GM12878 (cell line): ENCODE results near the gene UBA7. TPM values are rescaled to one million over a fixed set of nuclear protein-coding genes. Genes with fewer than 3 reads are reported as not detected.
"Not testable (repeated sequence)": the region's sequence is repeated elsewhere in the genome, so short reads cannot be mapped to it uniquely, and the experiment has no call there.

Experiments
- ATAC-seq: fragments of 200-7000 bp; cut with Tn5 transposase; 3 replicates; pipeline ENCODE4 v1.9.1; 2020; ENCODE audit warnings: mild to moderate bottlenecking, moderate library complexity
- BruUV-seq: library from RNA; stranded (reverse); fragments of 400-500 nt; replicated peaks from 2 replicates; lab custom pipeline; 2021; lab: Mats Ljungman, UMichigan
- CTCF ChIA-PET: fragments of 300-600 bp; sonication (Branson Sonifier 250); formaldehyde crosslinking; extraction: SDS; loops from one replicate; lab custom pipeline; 2021; ENCODE audit warnings: inconsistent platforms; lab: Yijun Ruan, JAX
- POLR2A ChIA-PET: fragments of 350-600 bp; formaldehyde crosslinking; extraction: SDS; loops from one replicate; lab custom pipeline; 2021; ENCODE audit warnings: inconsistent platforms; lab: Charles Lee
- RAD21 ChIA-PET: fragments of 300-600 bp; sonication (Branson Sonifier 250); formaldehyde crosslinking; loops from one replicate; lab custom pipeline; 2023; ENCODE audit warnings: antibody characterized with exemption; ENCODE audit not compliant: unreplicated experiment; lab: Charles Lee
- SMC1A ChIA-PET: fragments of 300-600 bp; sonication (Branson Sonifier 250); formaldehyde crosslinking; loops from one replicate; lab custom pipeline; 2023; ENCODE audit not compliant: unreplicated experiment, uncharacterized antibody; lab: Charles Lee
- DNase-seq: peaks from one replicate; pipeline ENCODE4 v3.0.0-alpha.2; 2011; ENCODE audit warnings: low read depth, low spot score
- FAIRE-seq: peaks from 3 replicates; lab custom pipeline; 2011; peaks lifted over from hg19 to GRCh38; lab: Jason Lieb, UNC
- H2AFZ ChIP-seq: 2 replicates; pipeline ENCODE4 v1.6.0; 2011; ENCODE audit warnings: low read depth, low read length, control low read depth; ENCODE audit not compliant: control insufficient read depth
- H3K27ac ChIP-seq: 2 replicates; pipeline ENCODE4 v1.5.1; 2011; ENCODE audit warnings: control low read depth; ENCODE audit not compliant: control insufficient read depth, insufficient read depth
- H3K27me3 ChIP-seq, 2 experiments: replicated peaks in 1 of 2; 2 replicates each; pipeline versions ENCODE4 v1.6.0 to v1.6.1; 2011; ENCODE audit warnings: low read length in 1 of 2; ENCODE audit not compliant: control insufficient read depth in 2 of 2, insufficient read depth in 2 of 2
- H3K36me3 ChIP-seq, 2 experiments: 2 replicates each; pipeline ENCODE4 v1.5.1; 2011; ENCODE audit warnings: low read length in 1 of 2; ENCODE audit not compliant: control insufficient read depth in 2 of 2, insufficient read depth in 2 of 2
- H3K4me1 ChIP-seq: 2 replicates; pipeline ENCODE4 v1.6.1; 2011; ENCODE audit warnings: mild to moderate bottlenecking, low read length, moderate library complexity, mixed read lengths; ENCODE audit not compliant: control insufficient read depth, insufficient read depth
- H3K4me2 ChIP-seq: 2 replicates; pipeline ENCODE4 v1.6.0; 2011; ENCODE audit warnings: control low read depth; ENCODE audit not compliant: control insufficient read depth, insufficient read depth
- H3K4me3 ChIP-seq: fragments of 200-600 bp; sonication (generic); 2 replicates; pipeline ENCODE4 v1.5.1; 2016
- H3K79me2 ChIP-seq: 2 replicates; pipeline ENCODE4 v1.6.0; 2011; ENCODE audit warnings: low read length; ENCODE audit not compliant: control insufficient read depth, insufficient read depth
- H3K9ac ChIP-seq: 2 replicates; pipeline ENCODE4 v1.8.0; 2011; ENCODE audit warnings: low read length, control low read depth, mixed read lengths; ENCODE audit not compliant: control insufficient read depth, insufficient read depth
- H3K9me3 ChIP-seq: replicated peaks from 3 replicates; pipeline ENCODE4 v1.5.1; 2011; ENCODE audit warnings: mild to moderate bottlenecking, low read length; ENCODE audit not compliant: control insufficient read depth, insufficient read depth
- H4K20me1 ChIP-seq: 2 replicates; pipeline ENCODE4 v1.6.0; 2011; ENCODE audit not compliant: control insufficient read depth, insufficient read depth
- GATAD2B ChIP-seq: fragments of 450-650 bp; conservative IDR thresholded peaks from 2 replicates; pipeline ENCODE4 v1.6.1; 2017; ENCODE audit warnings: low read depth, mild to moderate bottlenecking, moderate library complexity
- LARP7 ChIP-seq: fragments of 450-650 bp; IDR thresholded peaks from 2 replicates; pipeline ENCODE4 v1.6.1; 2017; ENCODE audit warnings: mild to moderate bottlenecking
- SIN3A ChIP-seq: IDR thresholded peaks from 2 replicates; pipeline ENCODE4 v1.6.1; 2012; ENCODE audit warnings: low read depth, low read length, improper control_type of control experiment
- WGBS: methylation state at CpG from one replicate; pipeline ENCODE4 v1.1.6; 2016; ENCODE audit warnings: low lambda C conversion rate; ENCODE audit not compliant: insufficient replicate concordance, insufficient coverage; ENCODE audit errors: missing lambda C conversion rate; 5-methylcytosine and 5-hydroxymethylcytosine counted together
- in situ Hi-C: fragments of 300-500 bp; cut with MboI; formaldehyde crosslinking; loops from 9 replicates; pipeline ENCODE4 v1.14.3; 2018; ENCODE audit warnings: mixed read lengths
- intact Hi-C: fragments of 100-400 bp; cut with micrococcal nuclease; formaldehyde crosslinking; loops from one replicate; pipeline ENCODE4 v1.14.2; 2022; ENCODE audit not compliant: unreplicated experiment
- polyA plus RNA-seq, 11 experiments: library from polyadenylated mRNA; depleted of rRNA in 4 of 11; unstranded in 6 of 11; stranded (reverse) in 5 of 11; fragments of >200 nt; fragmentation: Nextera tagmentation in 4 of 11; fragmentation: Illumina TruSeq in 1 of 11; extraction: Ambion mirVana in 4 of 11; extraction: Trizol in 1 of 11; gene quantifications; 1 replicate in 1 of 11; 2 replicates in 10 of 11; pipeline versions ENCODE4 v1.2.1 to v1.2.3, GENCODE V29; 2011 to 2016; ENCODE audit warnings: inconsistent platforms in 2 of 11, missing spikeins in 2 of 11, low read depth in 1 of 11
- total RNA-seq, 4 experiments: library from RNA; depleted of rRNA in 3 of 4; stranded (reverse); fragments of >200 nt in 3 of 4; fragmentation: Illumina TruSeq in 1 of 4; extraction: Trizol in 1 of 4; gene quantifications; 2 replicates each; pipeline versions ENCODE4 v1.2.1 to v1.2.3, GENCODE V29; 2013 to 2021
- TF ChIP-seq, protein P1 (sequence below): IDR thresholded peaks from 2 replicates; pipeline ENCODE4 v1.6.1; 2011; ENCODE audit warnings: mild to moderate bottlenecking, low read depth, low read length, moderate library complexity; ENCODE audit not compliant: insufficient replicate concordance
- TF ChIP-seq, protein P2 (sequence below): IDR thresholded peaks from 2 replicates; pipeline ENCODE4 v1.6.1; 2012; ENCODE audit warnings: mild to moderate bottlenecking, low read depth, low read length

The UBA7 gene
- total and polyA plus RNA-seq, 10 of the 15 experiments (the other 5 are each of a cell fraction or from before 2014, with no cell fraction given) = 11.8 to 116 (median 46.7) TPM

DNA sequence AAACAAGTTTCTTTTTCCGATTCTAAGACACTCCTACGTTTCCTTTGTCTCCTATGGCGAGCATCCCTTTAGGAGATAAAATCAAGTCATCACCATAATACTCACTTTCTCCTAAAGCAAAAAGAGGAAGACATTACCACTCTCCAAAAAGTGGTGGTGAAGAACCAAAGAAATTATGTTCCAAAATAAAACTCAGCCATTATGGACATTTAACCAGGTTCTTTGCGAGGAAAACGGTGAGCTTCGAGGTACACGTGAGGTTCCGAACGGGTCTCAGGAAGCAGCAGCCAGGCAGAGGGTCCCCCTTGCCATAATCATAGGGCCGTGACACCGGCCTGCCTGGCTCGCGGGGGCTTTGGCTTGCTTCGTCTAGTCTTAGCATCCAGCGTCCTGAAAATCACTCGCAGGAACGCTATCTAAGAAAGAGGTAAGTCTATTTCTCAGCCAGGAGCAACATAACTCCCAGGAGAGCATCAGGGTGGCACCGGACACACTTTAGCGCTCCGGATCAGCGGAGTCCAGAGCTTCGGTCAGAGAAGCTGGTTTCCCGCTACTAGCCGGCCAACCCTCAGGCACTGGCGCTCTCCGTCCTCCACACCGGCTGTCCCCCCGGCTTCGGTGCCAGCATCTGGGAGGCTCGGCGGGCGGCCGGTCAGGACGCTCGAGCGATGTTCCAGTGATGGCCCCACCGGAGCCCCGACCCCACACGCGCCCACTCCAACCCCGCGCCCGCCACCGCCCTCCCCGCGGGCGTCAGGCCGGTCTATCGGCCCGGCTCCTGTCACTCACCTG lies 28.0 kb downstream of the UBA7 start:
- ChIA-PET RAD21 (interaction anchor here (0.8 to 2.5 kb wide), 5 partner anchors 18 to 246 kb away, joined by 3 to 14 read pairs (median 4); partner anchors contain the start of genes INKA1 and UBA7), CTCF (interaction anchor here (0.5 to 1.5 kb wide), 4 partner anchors 17 to 294 kb away, joined by 3 to 4 read pairs (median 4); partner anchors contain the start of gene INKA1), SMC1A (interaction anchor here (1.3 kb wide), 1 partner anchor 21 kb away, joined by 3 read pairs; no protein-coding TSS in a partner anchor), POLR2A (interaction anchor here (0.6 to 3.0 kb wide), 4 partner anchors 18 to 283 kb away, joined by 3 to 15 read pairs (median 4); partner anchors contain the start of gene INKA1)
- no peaks in the 10 kb centered on the region for H3K9me3 ChIP-seq
- intact Hi-C loops (loop anchor here (5.0 kb wide), 1 partner anchor 63 kb away; the partner anchor contains the start of gene GMPPB), in situ Hi-C loops (no loop called here)
- WGBS = 7% methylated on average over 30 of the region's 50 CpGs
- peaks cover 27% of the 10 kb centered on the region for H3K79me2 ChIP-seq
- peak overlapping the region; percentile 65 for H2AFZ ChIP-seq
- H3K36me3 ChIP-seq = no peaks in the 10 kb centered on the region
- peak overlapping the region; percentile 59 for H3K27ac ChIP-seq
- peak overlapping the region; percentile 30 for H3K4me2 ChIP-seq
- TF ChIP-seq SIN3A (no peak), LARP7 (peak; percentile 25; the same call in 1 of the 2 replicates), GATAD2B (no peak)
- TF ChIP-seq, protein P1, sequence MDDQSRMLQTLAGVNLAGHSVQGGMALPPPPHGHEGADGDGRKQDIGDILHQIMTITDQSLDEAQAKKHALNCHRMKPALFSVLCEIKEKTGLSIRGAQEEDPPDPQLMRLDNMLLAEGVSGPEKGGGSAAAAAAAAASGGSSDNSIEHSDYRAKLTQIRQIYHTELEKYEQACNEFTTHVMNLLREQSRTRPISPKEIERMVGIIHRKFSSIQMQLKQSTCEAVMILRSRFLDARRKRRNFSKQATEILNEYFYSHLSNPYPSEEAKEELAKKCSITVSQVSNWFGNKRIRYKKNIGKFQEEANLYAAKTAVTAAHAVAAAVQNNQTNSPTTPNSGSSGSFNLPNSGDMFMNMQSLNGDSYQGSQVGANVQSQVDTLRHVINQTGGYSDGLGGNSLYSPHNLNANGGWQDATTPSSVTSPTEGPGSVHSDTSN = peak; percentile 58
- TF ChIP-seq, protein P2, sequence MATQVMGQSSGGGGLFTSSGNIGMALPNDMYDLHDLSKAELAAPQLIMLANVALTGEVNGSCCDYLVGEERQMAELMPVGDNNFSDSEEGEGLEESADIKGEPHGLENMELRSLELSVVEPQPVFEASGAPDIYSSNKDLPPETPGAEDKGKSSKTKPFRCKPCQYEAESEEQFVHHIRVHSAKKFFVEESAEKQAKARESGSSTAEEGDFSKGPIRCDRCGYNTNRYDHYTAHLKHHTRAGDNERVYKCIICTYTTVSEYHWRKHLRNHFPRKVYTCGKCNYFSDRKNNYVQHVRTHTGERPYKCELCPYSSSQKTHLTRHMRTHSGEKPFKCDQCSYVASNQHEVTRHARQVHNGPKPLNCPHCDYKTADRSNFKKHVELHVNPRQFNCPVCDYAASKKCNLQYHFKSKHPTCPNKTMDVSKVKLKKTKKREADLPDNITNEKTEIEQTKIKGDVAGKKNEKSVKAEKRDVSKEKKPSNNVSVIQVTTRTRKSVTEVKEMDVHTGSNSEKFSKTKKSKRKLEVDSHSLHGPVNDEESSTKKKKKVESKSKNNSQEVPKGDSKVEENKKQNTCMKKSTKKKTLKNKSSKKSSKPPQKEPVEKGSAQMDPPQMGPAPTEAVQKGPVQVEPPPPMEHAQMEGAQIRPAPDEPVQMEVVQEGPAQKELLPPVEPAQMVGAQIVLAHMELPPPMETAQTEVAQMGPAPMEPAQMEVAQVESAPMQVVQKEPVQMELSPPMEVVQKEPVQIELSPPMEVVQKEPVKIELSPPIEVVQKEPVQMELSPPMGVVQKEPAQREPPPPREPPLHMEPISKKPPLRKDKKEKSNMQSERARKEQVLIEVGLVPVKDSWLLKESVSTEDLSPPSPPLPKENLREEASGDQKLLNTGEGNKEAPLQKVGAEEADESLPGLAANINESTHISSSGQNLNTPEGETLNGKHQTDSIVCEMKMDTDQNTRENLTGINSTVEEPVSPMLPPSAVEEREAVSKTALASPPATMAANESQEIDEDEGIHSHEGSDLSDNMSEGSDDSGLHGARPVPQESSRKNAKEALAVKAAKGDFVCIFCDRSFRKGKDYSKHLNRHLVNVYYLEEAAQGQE = peak; percentile 41; the same call in 1 of the 2 replicates
- DNase-seq (no peak), FAIRE-seq (peak; percentile 89), ATAC-seq (peak; percentile 68)
- no TSS peak for BruUV-seq
- H3K4me1 ChIP-seq = peaks cover 9% of the 10 kb centered on the region
- peak overlapping the region; percentile 87 for H3K9ac ChIP-seq
- H4K20me1 ChIP-seq = no peaks in the 10 kb centered on the region
- H3K4me3 ChIP-seq = peak overlapping the region; percentile 96
- no peaks in the 10 kb centered on the region for H3K27me3 ChIP-seq

DNA sequence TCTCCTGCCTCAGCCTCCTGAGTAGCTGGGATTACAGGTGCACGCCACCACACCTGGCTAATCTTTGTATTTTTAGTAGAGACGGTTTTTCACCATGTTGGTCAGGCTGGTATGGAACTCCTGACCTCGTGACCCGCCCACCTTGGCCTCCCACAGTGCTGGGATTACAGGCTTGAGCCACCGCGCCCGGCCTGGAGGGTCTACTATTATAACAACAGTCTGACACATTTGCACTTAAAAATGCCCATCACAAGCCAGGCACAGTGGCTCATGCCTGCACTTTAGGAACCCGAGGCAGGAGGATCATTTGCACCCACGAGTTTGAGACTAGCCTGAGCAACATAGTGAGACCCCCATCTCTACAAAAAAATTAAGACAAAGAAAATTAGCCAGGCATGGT lies 31.5 kb downstream of the UBA7 start:
- in situ Hi-C loops = not testable (repeated sequence)
- WGBS = 89% methylated on average over 9 of the region's 9 CpGs

More for the DNA sequence above, 31.5 kb downstream of the UBA7 start:
- H3K27ac ChIP-seq, intact Hi-C loops, H3K4me1 ChIP-seq, H3K4me3 ChIP-seq, H4K20me1 ChIP-seq, H3K36me3 ChIP-seq, DNase-seq, H3K27me3 ChIP-seq, ATAC-seq, H3K4me2 ChIP-seq, BruUV-seq, RAD21 ChIA-PET, FAIRE-seq, H3K9ac ChIP-seq, SMC1A ChIA-PET, H2AFZ ChIP-seq, H3K9me3 ChIP-seq: not testable (repeated sequence)
- ChIA-PET CTCF (interaction anchor here (1.4 kb wide), 1 partner anchor 25 kb away, joined by 3 read pairs; no protein-coding TSS in a partner anchor), POLR2A (interaction anchor here (0.6 kb wide), 1 partner anchor 176 kb away, joined by 3 read pairs; no protein-coding TSS in a partner anchor)
- H3K79me2 ChIP-seq = peaks cover 37% of the 10 kb centered on the region
